BE2C (cell line): ENCODE data around the gene KLF5. TPM values are rescaled to one million over a fixed set of nuclear protein-coding genes. Genes with fewer than 3 reads are reported as not detected.

Source experiments
- DNase-seq: peaks from one replicate; pipeline ENCODE4 v3.0.0-alpha.2; 2020
- H3K27me3 ChIP-seq: fragments of 250-450 bp; sonication (Bioruptor Pico); 2 replicates; pipeline ENCODE4 v1.5.1; 2020; ENCODE audit warnings: mild to moderate bottlenecking
- H3K36me3 ChIP-seq: fragments of 250-450 bp; sonication (Bioruptor Pico); 2 replicates; pipeline ENCODE4 v1.5.1; 2020; ENCODE audit warnings: mild to moderate bottlenecking
- H3K4me1 ChIP-seq: fragments of 250-450 bp; sonication (Bioruptor Pico); 2 replicates; pipeline ENCODE4 v1.5.1; 2020
- H3K4me3 ChIP-seq: 2 replicates; pipeline ENCODE4 v1.5.1; 2011; ENCODE audit warnings: low read depth, low read length
- H3K9me3 ChIP-seq: fragments of 250-450 bp; sonication (Bioruptor Pico); 2 replicates; pipeline ENCODE4 v1.5.1; 2020
- polyA plus RNA-seq: library from polyadenylated mRNA; unstranded; fragments of >200 nt; gene quantifications from one replicate; pipeline ENCODE4 v1.2.1, GENCODE V29; 2012; ENCODE audit warnings: low read depth, missing spikeins; ENCODE audit not compliant: insufficient read length, insufficient read depth
- TF ChIP-seq, protein P1 (sequence below): IDR thresholded peaks from 2 replicates; pipeline ENCODE4 v1.5.1; 2012; ENCODE audit warnings: mild to moderate bottlenecking, low read depth, low read length

Gene KLF5
- polyA plus RNA-seq, result 0.40 TPM

- Histone ChIP-seq H3K36me3 (no peaks in the 10 kb centered on the region), H3K9me3 (no peaks in the 10 kb centered on the region), H3K4me3 (peak within 1 kb of the TSS; percentile 63), H3K4me1 (peaks cover 15% of the 10 kb centered on the region; the same call in 1 of the 2 replicates), H3K27me3 (peaks cover 9% of the 10 kb centered on the region)
- TF ChIP-seq, protein P1, sequence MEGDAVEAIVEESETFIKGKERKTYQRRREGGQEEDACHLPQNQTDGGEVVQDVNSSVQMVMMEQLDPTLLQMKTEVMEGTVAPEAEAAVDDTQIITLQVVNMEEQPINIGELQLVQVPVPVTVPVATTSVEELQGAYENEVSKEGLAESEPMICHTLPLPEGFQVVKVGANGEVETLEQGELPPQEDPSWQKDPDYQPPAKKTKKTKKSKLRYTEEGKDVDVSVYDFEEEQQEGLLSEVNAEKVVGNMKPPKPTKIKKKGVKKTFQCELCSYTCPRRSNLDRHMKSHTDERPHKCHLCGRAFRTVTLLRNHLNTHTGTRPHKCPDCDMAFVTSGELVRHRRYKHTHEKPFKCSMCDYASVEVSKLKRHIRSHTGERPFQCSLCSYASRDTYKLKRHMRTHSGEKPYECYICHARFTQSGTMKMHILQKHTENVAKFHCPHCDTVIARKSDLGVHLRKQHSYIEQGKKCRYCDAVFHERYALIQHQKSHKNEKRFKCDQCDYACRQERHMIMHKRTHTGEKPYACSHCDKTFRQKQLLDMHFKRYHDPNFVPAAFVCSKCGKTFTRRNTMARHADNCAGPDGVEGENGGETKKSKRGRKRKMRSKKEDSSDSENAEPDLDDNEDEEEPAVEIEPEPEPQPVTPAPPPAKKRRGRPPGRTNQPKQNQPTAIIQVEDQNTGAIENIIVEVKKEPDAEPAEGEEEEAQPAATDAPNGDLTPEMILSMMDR, result no peak
- peak; percentile 98 for DNase-seq
Observed at GRCh38 chr13:73058736-73059459, at the start of gene KLF5. TSS of gene KLF5 (plus strand) at chr13:73059005. CDS start at chr13:73059328, 323 bp downstream.

DNA sequence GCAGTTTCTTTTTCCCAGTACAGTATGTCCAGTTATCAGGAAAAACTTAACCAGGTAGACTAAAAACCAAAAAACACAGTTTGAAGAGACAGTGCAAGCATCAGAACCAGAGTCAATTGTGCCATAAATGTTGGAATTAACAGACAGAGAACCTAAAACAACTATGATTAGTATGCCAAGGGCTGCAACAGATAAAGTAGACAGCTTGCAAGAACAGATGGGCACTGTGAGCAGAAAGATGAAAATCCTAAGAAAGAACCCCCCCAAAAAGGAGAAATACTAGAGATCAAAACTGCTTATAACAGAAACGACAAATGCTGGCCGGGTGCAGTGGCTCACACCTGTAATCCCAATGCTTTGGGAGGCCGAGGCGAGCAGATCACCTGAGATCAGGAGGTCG lies 47.1 kb upstream of the KLF5 start:
- H3K27me3 ChIP-seq, result no peaks in the 10 kb centered on the region
- H3K4me3 ChIP-seq, result no peak overlapping the region
- H3K4me1 ChIP-seq, result no peaks in the 10 kb centered on the region
- DNase-seq, result no peak
- TF ChIP-seq, protein P1, result no peak
- H3K36me3 ChIP-seq, result no peaks in the 10 kb centered on the region
- H3K9me3 ChIP-seq, result no peaks in the 10 kb centered on the region; the same call in 1 of the 2 replicates

- no peak for DNase-seq
- Histone ChIP-seq H3K9me3 (no peaks in the 10 kb centered on the region), H3K36me3 (no peaks in the 10 kb centered on the region), H3K4me3 (no peak overlapping the region), H3K4me1 (no peaks in the 10 kb centered on the region), H3K27me3 (no peaks in the 10 kb centered on the region)
- TF ChIP-seq, protein P1, result no peak
Observed at GRCh38 chr13:73015805-73016204, 43.0 kb upstream of the KLF5 start.

DNA sequence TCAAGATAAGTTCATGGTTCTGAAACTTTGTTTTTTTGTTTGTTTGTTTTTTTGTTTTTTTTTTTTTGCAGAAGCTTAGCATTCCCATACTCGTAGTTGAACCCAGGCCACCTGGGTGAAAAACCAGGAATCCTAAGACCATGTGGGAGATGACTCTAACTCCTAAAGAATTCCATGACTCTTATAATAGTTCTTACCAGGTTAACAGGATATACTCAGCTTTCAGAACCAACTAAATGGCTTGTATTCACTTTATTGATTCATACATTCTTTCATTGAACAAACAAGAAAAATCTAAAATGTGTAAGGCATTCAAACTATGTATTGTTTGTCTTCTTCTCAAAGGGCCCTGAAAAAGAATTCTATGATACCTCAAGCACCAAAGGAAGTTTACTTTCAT lies 40.5 kb upstream of the KLF5 start:
- no peak overlapping the region for H3K4me3 ChIP-seq
- TF ChIP-seq, protein P1, result no peak
- no peaks in the 10 kb centered on the region for H3K27me3 ChIP-seq
- H3K9me3 ChIP-seq, result no peaks in the 10 kb centered on the region
- no peaks in the 10 kb centered on the region for H3K4me1 ChIP-seq
- no peak for DNase-seq
- H3K36me3 ChIP-seq, result no peaks in the 10 kb centered on the region

GRCh38 chr13:73025217-73026012 lies 33.4 kb upstream of the KLF5 start:
- Histone ChIP-seq H3K4me1 (no peaks in the 10 kb centered on the region), H3K4me3 (no peak overlapping the region), H3K27me3 (no peaks in the 10 kb centered on the region), H3K9me3 (no peaks in the 10 kb centered on the region), H3K36me3 (no peaks in the 10 kb centered on the region)
- TF ChIP-seq, protein P1, result no peak
- no peak for DNase-seq

DNA sequence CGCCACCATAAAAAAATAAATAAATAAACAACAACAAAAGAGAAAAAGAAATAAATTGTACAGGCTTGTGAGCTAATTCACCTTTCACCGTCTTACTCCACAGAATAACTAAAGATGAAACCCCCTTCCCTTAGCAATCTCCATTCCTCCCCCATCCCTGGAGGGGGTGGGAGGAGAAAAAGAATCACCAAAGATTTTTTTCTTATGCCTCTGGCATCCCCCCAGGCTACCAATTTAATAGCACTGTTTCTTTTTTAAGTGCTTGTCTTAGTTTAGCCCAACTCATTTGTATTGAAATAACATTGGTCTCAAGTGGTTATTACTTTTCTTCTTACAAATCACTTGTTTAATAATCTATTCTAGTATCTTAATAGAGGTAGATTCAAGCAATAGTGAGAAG lies 23.9 kb upstream of the KLF5 start:
- no peak overlapping the region for H3K4me3 ChIP-seq
- no peaks in the 10 kb centered on the region for H3K4me1 ChIP-seq
- DNase-seq, result no peak
- no peaks in the 10 kb centered on the region for H3K36me3 ChIP-seq
- H3K9me3 ChIP-seq, result no peaks in the 10 kb centered on the region
- H3K27me3 ChIP-seq, result no peaks in the 10 kb centered on the region
- TF ChIP-seq, protein P1, result no peak
